Transverse colon (tissue), 4 donors: ENCODE measurements around the gene SSH2. TPM values are rescaled to one million over a fixed set of nuclear protein-coding genes. Genes with fewer than 3 reads are reported as not detected.

Experiments
- DNase-seq: peaks from one replicate; pipeline ENCODE4 v3.0.0-alpha.2; 2019
- H3K27ac ChIP-seq, 4 donors: fragments of 200-600 bp; sonication (generic); 2 replicates each; pipeline ENCODE4 v1.5.1; 2016 to 2018; ENCODE audit warnings: inconsistent platforms in 4 of 4
- H3K27me3 ChIP-seq: fragments of 200-600 bp; sonication (generic); 2 replicates; pipeline ENCODE4 v1.5.1; 2017; ENCODE audit warnings: inconsistent platforms
- H3K36me3 ChIP-seq, 4 donors: fragments of 200-600 bp; sonication (generic); 2 replicates each; pipeline ENCODE4 v1.5.1; 2017 to 2019; ENCODE audit warnings: inconsistent platforms in 4 of 4
- H3K4me1 ChIP-seq, 4 donors: fragments of 200-600 bp; sonication (generic); 2 replicates each; pipeline ENCODE4 v1.5.1; 2017 to 2020; ENCODE audit warnings: inconsistent platforms in 4 of 4
- H3K4me3 ChIP-seq, 4 donors: fragments of 200-600 bp; sonication (generic); 1 replicate in 1 of 4; 2 replicates in 3 of 4; pipeline versions ENCODE4 v1.5.1 to v1.6.1; 2017 to 2019; ENCODE audit warnings: inconsistent platforms in 4 of 4
- H3K9me3 ChIP-seq, 2 donors: fragments of 200-600 bp; sonication (generic); 2 replicates each; pipeline ENCODE4 v1.5.1; 2017 to 2019; ENCODE audit warnings: inconsistent platforms in 2 of 2
- CTCF ChIP-seq, 5 experiments: fragments of 200-600 bp in 3 of 5; fragments of 450-650 bp in 2 of 5; sonication (generic) in 3 of 5; IDR thresholded peaks; 1 replicate in 2 of 5; 2 replicates in 3 of 5; pipeline ENCODE4 v1.5.1; 2016 to 2017; ENCODE audit warnings: antibody characterized with exemption in 5 of 5, inconsistent platforms in 3 of 5, mild to moderate bottlenecking in 2 of 5, moderate library complexity in 1 of 5
- EP300 ChIP-seq: sonication (generic); formaldehyde crosslinking; IDR thresholded peaks from one replicate; pipeline ENCODE4 v1.6.1; 2017; ENCODE audit warnings: antibody characterized with exemption, low read depth
- POLR2A ChIP-seq: fragments of 450-650 bp; IDR thresholded peaks from one replicate; pipeline ENCODE4 v1.6.1; 2016; ENCODE audit warnings: antibody characterized with exemption, mild to moderate bottlenecking, moderate library complexity
- POLR2AphosphoS5 ChIP-seq, 3 donors: sonication (generic); formaldehyde crosslinking; IDR thresholded peaks; one replicate each; pipeline ENCODE4 v1.6.1; 2016; ENCODE audit warnings: antibody characterized with exemption in 3 of 3
- WGBS, 2 donors: methylation state at CpG; one replicate each; pipeline ENCODE4 v1.1.5; 2018; ENCODE audit warnings: low coverage in 1 of 2; 5-methylcytosine and 5-hydroxymethylcytosine counted together
- in situ Hi-C, 4 donors: fragments of 200-750 bp; cut with MboI; loops; one replicate each; pipeline versions ENCODE4 v1.15.0 to v1.15.1; 2017; ENCODE audit warnings: low sequenced_read_pairs in 3 of 4, low pct_ligation_motif_present in 1 of 4, low pct_unique_long_range_greater_than_20kb in 1 of 4
- intact Hi-C: fragments of 100-400 bp; cut with DNase I; formaldehyde crosslinking; loops from one replicate; pipeline ENCODE4 v1.15.1; 2023; ENCODE audit warnings: low total_unique reads
- total RNA-seq, 4 donors: library from RNA; depleted of rRNA; stranded (reverse); fragments of >200 nt; gene quantifications; one replicate each; pipeline ENCODE4 v1.1.0, GENCODE V29; 2016

Gene SSH2
- total RNA-seq, 4 donors from 2014 or later = 15.3 to 99.9 (median 46.0) TPM

- TF ChIP-seq EP300 (no peak), POLR2AphosphoS5 (IDR thresholded peaks at IDR 0.05) (no peak), CTCF (IDR thresholded peaks at IDR 0.05) (no peak), POLR2A (no peak)
- H3K27me3 ChIP-seq = no peaks in the 10 kb centered on the region
- no peak overlapping the region for H3K4me3 ChIP-seq
- no peak for DNase-seq
- 81 to 96% methylated on average over 4 of the region's 4 CpGs for WGBS, 2 donors
- in situ Hi-C loops (no loop called here), intact Hi-C loops (no loop called here)
- H3K36me3 ChIP-seq = peaks cover 0 to 10% (median 0%) of the 10 kb centered on the region in 4 donors
- no peak overlapping the region for H3K27ac ChIP-seq
- no peaks in the 10 kb centered on the region for H3K9me3 ChIP-seq
- peaks cover 0 to 9% (median 2%) of the 10 kb centered on the region in 4 donors for H3K4me1 ChIP-seq
Observed at GRCh38 chr17:29650396-29650795, 279.6 kb downstream of the SSH2 start.

- H3K36me3 ChIP-seq = peaks cover 0 to 10% (median 0%) of the 10 kb centered on the region in 4 donors
- intact Hi-C loops (no loop called here), in situ Hi-C loops (loop anchor here in 3 of 4 donors (10.0 to 25.0 kb wide), 3 partner anchors 135 to 288 kb away; partner anchors contain the start of genes EFCAB5 (in 1 of the 3) and SSH2 (in 1 of the 3))
- WGBS, 2 donors = 97 to 98% methylated on average over 4 to 5 of the region's 5 CpGs
- DNase-seq = no peak
- peaks cover 0 to 12% (median 6%) of the 10 kb centered on the region in 4 donors for H3K4me1 ChIP-seq
- H3K9me3 ChIP-seq = no peaks in the 10 kb centered on the region
- TF ChIP-seq POLR2A (no peak), POLR2AphosphoS5 (IDR thresholded peaks at IDR 0.05) (no peak), EP300 (no peak), CTCF (IDR thresholded peaks at IDR 0.05) (no peak)
- no peak overlapping the region for H3K4me3 ChIP-seq
- H3K27me3 ChIP-seq = no peaks in the 10 kb centered on the region
- H3K27ac ChIP-seq = no peak overlapping the region
Observed at GRCh38 chr17:29649359-29649758, 280.7 kb downstream of the SSH2 start.

GRCh38 chr17:29648005-29648404, 282.0 kb downstream of the SSH2 start:
- Histone ChIP-seq H3K4me3 (no peak overlapping the region), H3K9me3 (no peaks in the 10 kb centered on the region), H3K27me3 (no peaks in the 10 kb centered on the region), H3K27ac (no peak overlapping the region), H3K4me1 (peaks cover 0 to 21% (median 6%) of the 10 kb centered on the region in 4 donors), H3K36me3 (peaks cover 0 to 10% (median 0%) of the 10 kb centered on the region in 4 donors)
- intact Hi-C loops (no loop called here), in situ Hi-C loops (loop anchor here in 3 of 4 donors (10.0 to 25.0 kb wide), 3 partner anchors 137 to 289 kb away; partner anchors contain the start of genes EFCAB5 (in 1 of the 3) and SSH2 (in 1 of the 3))
- WGBS, 2 donors = 92 to 96% methylated on average over 4 to 5 of the region's 5 CpGs
- DNase-seq = no peak
- TF ChIP-seq POLR2AphosphoS5 (IDR thresholded peaks at IDR 0.05) (no peak), POLR2A (no peak), EP300 (no peak), CTCF (IDR thresholded peaks at IDR 0.05) (no peak)

- peaks cover 0 to 30% (median 6%) of the 10 kb centered on the region in 4 donors for H3K4me1 ChIP-seq
- DNase-seq = peak; percentile 41
- H3K36me3 ChIP-seq = peaks cover 0 to 10% (median 0%) of the 10 kb centered on the region in 4 donors
- TF ChIP-seq CTCF (IDR thresholded peaks at IDR 0.05) (no peak), POLR2AphosphoS5 (IDR thresholded peaks at IDR 0.05) (peak; percentile 13 to 47 (median 25))
- peak overlapping the region; percentile 68 to 77 (median 70) for H3K27ac ChIP-seq
- no peaks in the 10 kb centered on the region for H3K9me3 ChIP-seq
- WGBS, 2 donors = 48 to 62% methylated on average over 2 to 5 of the region's 5 CpGs
- no peak overlapping the region for H3K4me3 ChIP-seq
- H3K27me3 ChIP-seq = no peaks in the 10 kb centered on the region
- intact Hi-C loops = no loop called here
- in situ Hi-C loops = loop anchor here in 3 of 4 donors (10.0 to 25.0 kb wide), 3 partner anchors 139 to 292 kb away; partner anchors contain the start of genes EFCAB5 (in 1 of the 3) and SSH2 (in 1 of the 3)
Observed at GRCh38 chr17:29645515-29646051, 284.4 kb downstream of the SSH2 start.
